HepG2 (cell line): Measurements from ENCODE around the gene F12. TPM values are rescaled to one million over a fixed set of nuclear protein-coding genes. Genes with fewer than 3 reads are reported as not detected.
A peak's percentile ranks its signal among the peaks of the same experiment; 100 is the strongest.

Experiments
- ARID3A ChIP-seq: IDR thresholded peaks from 2 replicates; pipeline ENCODE4 v1.6.1; 2012; ENCODE audit warnings: low read depth, low read length, improper control_type of control experiment
- BATF2 ChIP-seq: sonication (generic); formaldehyde crosslinking; IDR thresholded peaks from 2 replicates; pipeline ENCODE4 v1.8.0; 2022; ENCODE audit warnings: mild to moderate bottlenecking, missing genetic modification reagents, moderate library complexity
- CTCF ChIP-seq: sonication (generic); formaldehyde crosslinking; IDR thresholded peaks from 2 replicates; pipeline ENCODE4 v1.5.0; 2020; ENCODE audit warnings: mild to moderate bottlenecking, missing genetic modification reagents, moderate library complexity
- ERF ChIP-seq: IDR thresholded peaks from 2 replicates; pipeline ENCODE4 v1.6.1; 2018; ENCODE audit warnings: missing biosample characterization, missing genetic modification reagents
- HES4 ChIP-seq: sonication (generic); formaldehyde crosslinking; IDR thresholded peaks from 2 replicates; pipeline ENCODE4 v1.9.0; 2021; ENCODE audit warnings: mild to moderate bottlenecking, missing genetic modification reagents, borderline replicate concordance
- REL ChIP-seq: sonication (generic); formaldehyde crosslinking; conservative IDR thresholded peaks from 2 replicates; pipeline ENCODE4 v1.8.0; 2022; ENCODE audit warnings: mild to moderate bottlenecking, missing genetic modification reagents, moderate library complexity
- RFXANK ChIP-seq: IDR thresholded peaks from 2 replicates; pipeline ENCODE4 v1.6.1; 2016
- SIN3A ChIP-seq: IDR thresholded peaks from 2 replicates; pipeline ENCODE4 v1.6.1; 2011; ENCODE audit warnings: low read depth, mild to moderate bottlenecking, control low read depth, low read length, borderline replicate concordance
- SSRP1 ChIP-seq: IDR thresholded peaks from 2 replicates; pipeline ENCODE4 v1.6.1; 2016; ENCODE audit warnings: control low read depth
- WIZ ChIP-seq: sonication (generic); formaldehyde crosslinking; IDR thresholded peaks from 2 replicates; pipeline ENCODE4 v1.5.1; 2020; ENCODE audit warnings: mild to moderate bottlenecking, missing genetic modification reagents
- ZFP90 ChIP-seq: sonication (generic); formaldehyde crosslinking; IDR thresholded peaks from 2 replicates; pipeline ENCODE4 v1.8.0; 2022; ENCODE audit warnings: missing genetic modification reagents, mild to moderate bottlenecking, inconsistent platforms, borderline replicate concordance
- ZNF136 ChIP-seq: sonication (generic); formaldehyde crosslinking; IDR thresholded peaks from 2 replicates; pipeline ENCODE4 v1.8.1; 2022; ENCODE audit warnings: low read depth, mild to moderate bottlenecking, moderate library complexity, missing genetic modification reagents
- ZNF138 ChIP-seq: sonication (generic); formaldehyde crosslinking; IDR thresholded peaks from 2 replicates; pipeline ENCODE4 v1.5.0; 2020; ENCODE audit warnings: mild to moderate bottlenecking, low read depth, missing genetic modification reagents
- ZNF331 ChIP-seq: sonication (generic); formaldehyde crosslinking; IDR thresholded peaks from 2 replicates; pipeline ENCODE4 v1.4.0; 2020; ENCODE audit warnings: missing genetic modification reagents
- ZNF446 ChIP-seq: sonication (generic); formaldehyde crosslinking; IDR thresholded peaks from 2 replicates; pipeline ENCODE4 v1.5.0; 2020; ENCODE audit warnings: mild to moderate bottlenecking, missing genetic modification reagents
- ZNF674 ChIP-seq: sonication (generic); formaldehyde crosslinking; IDR thresholded peaks from 2 replicates; pipeline ENCODE4 v1.5.0; 2020; ENCODE audit warnings: low read depth, mild to moderate bottlenecking, missing genetic modification reagents
- ZNF713 ChIP-seq: sonication (generic); formaldehyde crosslinking; IDR thresholded peaks from 2 replicates; pipeline ENCODE4 v1.4.0; 2020; ENCODE audit warnings: mild to moderate bottlenecking, missing genetic modification reagents
- polyA plus RNA-seq, 8 experiments: library from polyadenylated mRNA; depleted of rRNA in 3 of 8; stranded (reverse) in 7 of 8; unstranded in 1 of 8; fragments of >200 nt; fragmentation: Illumina TruSeq in 4 of 8; extraction: Trizol in 4 of 8; gene quantifications; 2 replicates each; pipeline versions ENCODE4 v1.2.1 to v1.2.3, GENCODE V29; 2011 to 2016; ENCODE audit warnings: low read depth in 4 of 8, missing spikeins in 1 of 8, mixed read lengths in 1 of 8; ENCODE audit not compliant: insufficient read depth in 1 of 8
- total RNA-seq, 5 experiments: library from RNA; depleted of rRNA; stranded (reverse); fragments of >200 nt; fragmentation: Illumina TruSeq; extraction: Trizol; gene quantifications; 2 replicates each; pipeline ENCODE4 v1.2.3, GENCODE V29; 2016; ENCODE audit warnings: low read depth in 1 of 5
- TF ChIP-seq, protein P1 (sequence below): IDR thresholded peaks from 2 replicates; pipeline ENCODE4 v1.6.1; 2016; ENCODE audit warnings: low read depth
- TF ChIP-seq, protein P2 (sequence below): sonication (generic); formaldehyde crosslinking; IDR thresholded peaks from 2 replicates; pipeline ENCODE4 v1.4.0; 2020; ENCODE audit warnings: mild to moderate bottlenecking, missing genetic modification reagents
- TF ChIP-seq, protein P3 (sequence below): sonication (generic); formaldehyde crosslinking; IDR thresholded peaks from 2 replicates; pipeline ENCODE4 v1.4.0; 2020; ENCODE audit warnings: missing genetic modification reagents, mild to moderate bottlenecking, borderline replicate concordance

The F12 gene
- total and polyA plus RNA-seq, 2 of the 13 experiments (the other 11 are each of a cell fraction or from before 2014, with no cell fraction given) = 2.5 to 3.0 TPM

- no peak for TF ChIP-seq ZNF136 (CRISPR knock-in tag)
- no peak for TF ChIP-seq REL
- 0 out of 2 replicates have a peak, but pooled peaks have one; percentile 60 for TF ChIP-seq ZNF446
- no peak for TF ChIP-seq ZNF713 (CRISPR knock-in tag)
- no peak for TF ChIP-seq WIZ (CRISPR knock-in tag)
- TF ChIP-seq ERF (CRISPR knock-in tag) = peak; percentile 17; the same call in 1 of the 2 replicates
- no peak for TF ChIP-seq SSRP1 (CRISPR knock-in tag)
- no peak for TF ChIP-seq BATF2 (CRISPR knock-in tag)
- TF ChIP-seq ZFP90 (CRISPR knock-in tag) = no peak
- TF ChIP-seq ZNF674 (CRISPR knock-in tag) = 0 out of 2 replicates have a peak, but pooled peaks have one; percentile 62
- no peak for TF ChIP-seq ZNF331 (CRISPR knock-in tag)
- TF ChIP-seq SIN3A = 0 out of 2 replicates have a peak, but pooled peaks have one; percentile 20
- peak; percentile 18 for TF ChIP-seq CTCF (CRISPR knock-in tag)
- TF ChIP-seq ZNF138 (CRISPR knock-in tag) = 0 out of 2 replicates have a peak, but pooled peaks have one; percentile 44
- TF ChIP-seq, protein P1, sequence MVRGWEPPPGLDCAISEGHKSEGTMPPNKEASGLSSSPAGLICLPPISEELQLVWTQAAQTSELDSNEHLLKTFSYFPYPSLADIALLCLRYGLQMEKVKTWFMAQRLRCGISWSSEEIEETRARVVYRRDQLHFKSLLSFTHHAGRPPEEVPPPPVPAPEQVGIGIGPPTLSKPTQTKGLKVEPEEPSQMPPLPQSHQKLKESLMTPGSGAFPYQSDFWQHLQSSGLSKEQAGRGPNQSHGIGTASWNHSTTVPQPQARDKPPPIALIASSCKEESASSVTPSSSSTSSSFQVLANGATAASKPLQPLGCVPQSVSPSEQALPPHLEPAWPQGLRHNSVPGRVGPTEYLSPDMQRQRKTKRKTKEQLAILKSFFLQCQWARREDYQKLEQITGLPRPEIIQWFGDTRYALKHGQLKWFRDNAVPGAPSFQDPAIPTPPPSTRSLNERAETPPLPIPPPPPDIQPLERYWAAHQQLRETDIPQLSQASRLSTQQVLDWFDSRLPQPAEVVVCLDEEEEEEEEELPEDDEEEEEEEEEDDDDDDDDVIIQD (CRISPR knock-in tag) = no peak
- no peak for TF ChIP-seq ARID3A
- TF ChIP-seq RFXANK (CRISPR knock-in tag) = no peak
- TF ChIP-seq, protein P2, sequence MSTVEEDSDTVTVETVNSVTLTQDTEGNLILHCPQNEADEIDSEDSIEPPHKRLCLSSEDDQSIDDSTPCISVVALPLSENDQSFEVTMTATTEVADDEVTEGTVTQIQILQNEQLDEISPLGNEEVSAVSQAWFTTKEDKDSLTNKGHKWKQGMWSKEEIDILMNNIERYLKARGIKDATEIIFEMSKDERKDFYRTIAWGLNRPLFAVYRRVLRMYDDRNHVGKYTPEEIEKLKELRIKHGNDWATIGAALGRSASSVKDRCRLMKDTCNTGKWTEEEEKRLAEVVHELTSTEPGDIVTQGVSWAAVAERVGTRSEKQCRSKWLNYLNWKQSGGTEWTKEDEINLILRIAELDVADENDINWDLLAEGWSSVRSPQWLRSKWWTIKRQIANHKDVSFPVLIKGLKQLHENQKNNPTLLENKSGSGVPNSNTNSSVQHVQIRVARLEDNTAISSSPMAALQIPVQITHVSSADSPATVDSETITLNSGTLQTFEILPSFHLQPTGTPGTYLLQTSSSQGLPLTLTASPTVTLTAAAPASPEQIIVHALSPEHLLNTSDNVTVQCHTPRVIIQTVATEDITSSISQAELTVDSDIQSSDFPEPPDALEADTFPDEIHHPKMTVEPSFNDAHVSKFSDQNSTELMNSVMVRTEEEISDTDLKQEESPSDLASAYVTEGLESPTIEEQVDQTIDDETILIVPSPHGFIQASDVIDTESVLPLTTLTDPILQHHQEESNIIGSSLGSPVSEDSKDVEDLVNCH (CRISPR knock-in tag) = no peak
- TF ChIP-seq, protein P3, sequence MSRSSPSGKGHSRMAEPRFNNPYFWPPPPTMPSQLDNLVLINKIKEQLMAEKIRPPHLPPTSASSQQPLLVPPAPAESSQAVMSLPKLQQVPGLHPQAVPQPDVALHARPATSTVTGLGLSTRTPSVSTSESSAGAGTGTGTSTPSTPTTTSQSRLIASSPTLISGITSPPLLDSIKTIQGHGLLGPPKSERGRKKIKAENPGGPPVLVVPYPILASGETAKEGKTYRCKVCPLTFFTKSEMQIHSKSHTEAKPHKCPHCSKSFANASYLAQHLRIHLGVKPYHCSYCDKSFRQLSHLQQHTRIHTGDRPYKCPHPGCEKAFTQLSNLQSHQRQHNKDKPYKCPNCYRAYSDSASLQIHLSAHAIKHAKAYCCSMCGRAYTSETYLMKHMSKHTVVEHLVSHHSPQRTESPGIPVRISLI = no peak
- TF ChIP-seq HES4 (CRISPR knock-in tag) = no peak
These were observed 37.1 kb upstream of the F12 start, which contains the start of gene PRR7 (continued) for GRCh38 chr5:177446200-177447065.
